Stomach smooth muscle (tissue), 2 donors: ENCODE data around the gene IL19.
"Not testable (repeated sequence)": the region's sequence is repeated elsewhere in the genome, so short reads cannot be mapped to it uniquely, and the experiment has no call there.

Experiments used
- H3K27ac ChIP-seq: one replicate; pipeline ENCODE4 v1.7.0; 2013; ENCODE audit warnings: mild to moderate bottlenecking, low read length, inconsistent platforms
- H3K27me3 ChIP-seq, 2 donors: one replicate each; pipeline ENCODE4 v1.7.0; 2013; ENCODE audit warnings: low read length in 2 of 2; ENCODE audit not compliant: insufficient read depth in 2 of 2, control insufficient read depth in 1 of 2
- H3K36me3 ChIP-seq, 2 donors: one replicate each; pipeline ENCODE4 v1.7.0; 2013; ENCODE audit warnings: low read length in 2 of 2; ENCODE audit not compliant: control insufficient read depth in 2 of 2, insufficient read depth in 2 of 2
- H3K4me1 ChIP-seq: one replicate; pipeline ENCODE4 v1.7.0; 2013; ENCODE audit warnings: low read length; ENCODE audit not compliant: control insufficient read depth, insufficient read depth
- H3K4me3 ChIP-seq, 2 donors: one replicate each; pipeline ENCODE4 v1.7.0; 2013; ENCODE audit warnings: low read length in 2 of 2
- H3K9ac ChIP-seq, 2 donors: one replicate each; pipeline ENCODE4 v1.7.0; 2013; ENCODE audit warnings: low read length in 2 of 2, mild to moderate bottlenecking in 1 of 2
- H3K9me3 ChIP-seq, 2 donors: one replicate each; pipeline ENCODE4 v1.7.0; 2013; ENCODE audit warnings: low read length in 2 of 2; ENCODE audit not compliant: control insufficient read depth in 2 of 2
- donor health status: healthy.
- donor health status: Pancreatic carcinoma.

Gene IL19

DNA sequence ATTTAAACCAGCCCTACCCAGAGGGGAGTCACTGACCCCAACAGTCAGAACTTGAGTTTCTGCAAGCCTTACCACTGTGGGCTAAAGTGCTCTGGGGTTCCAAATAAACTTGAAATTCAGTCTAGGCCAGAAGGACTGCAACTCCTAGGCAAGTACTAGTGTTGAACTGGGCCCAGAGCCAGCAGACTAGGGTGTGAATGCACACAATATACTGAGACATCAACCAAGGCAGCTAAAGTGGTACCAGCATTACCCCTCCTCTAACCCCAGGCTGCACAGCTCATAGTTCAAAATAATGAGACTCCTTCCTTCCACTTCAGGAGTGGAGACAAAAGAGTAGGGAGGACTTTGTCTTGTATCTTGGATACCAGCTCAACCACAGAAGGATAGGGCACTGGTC, 75.9 kb downstream of the IL19 start:
- H3K4me1 ChIP-seq = no peaks in the 10 kb centered on the region
- H3K36me3 ChIP-seq = no peaks in the 10 kb centered on the region
- no peak overlapping the region for H3K4me3 ChIP-seq
- H3K9me3 ChIP-seq = no peaks in the 10 kb centered on the region
- H3K27me3 ChIP-seq = peaks cover 0 to 2% of the 10 kb centered on the region in 2 donors
- no peak overlapping the region for H3K27ac ChIP-seq
- H3K9ac ChIP-seq = no peak overlapping the region

DNA sequence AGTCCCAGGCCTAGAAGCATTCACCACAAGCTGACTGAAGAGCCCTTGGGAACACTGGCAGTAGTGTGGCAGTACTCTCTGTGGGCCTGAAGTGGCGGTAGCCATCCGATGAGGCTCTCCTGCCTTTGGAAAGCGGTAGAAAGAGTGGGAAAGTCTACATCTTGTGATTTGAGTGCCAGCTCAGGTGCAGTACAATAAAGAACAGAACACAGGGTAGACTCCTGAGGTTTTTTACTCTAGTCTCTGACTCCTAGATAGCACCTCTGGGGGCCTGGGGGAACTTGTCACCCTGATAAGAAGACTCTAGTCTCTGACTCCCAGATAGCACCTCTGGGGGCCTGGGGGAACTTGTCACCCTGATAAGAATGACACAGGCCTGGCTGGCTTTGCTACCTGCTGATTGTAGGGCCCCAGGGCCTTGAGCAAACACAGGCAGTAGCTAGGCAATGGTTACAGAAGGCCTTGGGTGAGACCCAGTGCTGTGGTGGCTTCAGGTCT, 76.8 kb downstream of the IL19 start:
- no peak overlapping the region for H3K4me3 ChIP-seq
- H3K27me3 ChIP-seq = peaks cover 0 to 2% of the 10 kb centered on the region in 2 donors
- no peaks in the 10 kb centered on the region for H3K4me1 ChIP-seq
- H3K27ac ChIP-seq = no peak overlapping the region
- no peaks in the 10 kb centered on the region for H3K36me3 ChIP-seq
- H3K9ac ChIP-seq = no peak overlapping the region
- H3K9me3 ChIP-seq = no peaks in the 10 kb centered on the region

DNA sequence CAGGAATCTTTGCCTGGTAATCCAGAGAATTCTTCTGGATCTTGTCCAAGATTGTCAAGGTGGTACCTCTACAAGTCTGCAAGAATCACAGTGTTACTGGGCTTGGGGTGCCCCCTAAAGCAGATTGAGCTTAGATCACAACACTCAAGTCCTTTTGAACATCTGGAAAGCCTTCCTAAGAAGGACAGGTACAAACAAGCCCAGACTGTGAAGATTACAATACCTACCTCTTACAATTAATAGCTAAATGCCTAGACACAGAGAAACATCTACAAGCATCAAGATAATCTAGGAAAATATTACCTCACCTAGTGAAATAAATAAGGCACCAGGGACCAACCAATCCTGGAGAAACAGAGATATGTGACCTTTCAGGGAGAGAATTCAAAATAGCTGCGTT, 77.4 kb downstream of the IL19 start:
- Histone ChIP-seq H3K4me3 (no peak overlapping the region), H3K9me3 (no peaks in the 10 kb centered on the region), H3K4me1 (no peaks in the 10 kb centered on the region), H3K27ac (no peak overlapping the region), H3K36me3 (no peaks in the 10 kb centered on the region), H3K27me3 (peaks cover 0 to 2% of the 10 kb centered on the region in 2 donors), H3K9ac (no peak overlapping the region)

DNA sequence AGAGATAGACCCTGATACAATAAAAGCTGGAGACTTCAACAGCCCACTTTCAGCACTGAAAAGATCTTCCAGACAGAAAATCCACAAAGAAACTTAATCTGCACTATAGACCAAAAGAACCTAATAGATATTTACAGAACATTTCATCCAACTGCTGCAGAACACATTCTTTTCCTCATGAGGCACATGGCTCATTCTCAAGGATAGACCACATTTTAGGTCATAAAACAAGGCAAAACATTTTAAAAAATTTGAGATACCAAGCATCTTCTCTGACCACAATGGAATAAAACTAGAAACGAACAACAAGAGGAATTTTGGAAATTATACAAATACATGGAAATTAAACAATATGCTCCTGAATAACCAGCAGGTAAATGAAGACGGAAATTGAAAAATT, 79.8 kb downstream of the IL19 start:
- Histone ChIP-seq H3K27ac (no peak overlapping the region), H3K4me1 (no peaks in the 10 kb centered on the region), H3K4me3 (no peak overlapping the region)

DNA sequence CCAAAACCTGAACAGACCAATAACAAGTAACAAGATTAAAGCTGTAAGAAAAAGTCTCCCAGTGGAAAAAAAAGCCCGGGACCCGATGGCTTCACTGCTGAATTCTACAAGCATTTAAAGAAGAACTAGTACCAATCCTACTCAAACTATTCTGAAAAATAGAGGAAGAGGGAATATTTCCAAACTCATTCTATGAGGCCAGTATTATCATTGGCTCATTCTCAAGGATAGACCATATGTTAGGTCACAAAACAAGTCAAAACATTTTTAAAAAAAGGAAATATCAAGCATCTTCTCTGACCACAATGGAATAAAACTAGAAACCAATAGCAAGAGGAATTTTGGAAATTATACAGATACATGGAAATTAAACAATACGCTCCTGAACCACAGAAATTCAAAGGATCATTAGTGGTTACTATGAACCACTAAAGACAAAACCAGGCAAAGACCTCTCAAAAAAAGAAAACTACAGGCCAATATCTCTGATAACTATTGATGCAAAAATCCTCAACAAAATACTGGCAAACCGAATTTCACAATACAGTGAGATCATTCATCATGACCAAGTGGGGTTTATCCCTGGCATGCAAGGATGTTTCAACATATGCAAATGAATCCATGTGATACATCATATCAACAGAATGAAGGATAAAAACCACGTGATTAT, 80.9 kb downstream of the IL19 start:
- H3K27ac ChIP-seq = no peak overlapping the region
- H3K4me3 ChIP-seq = no peak overlapping the region
- no peak overlapping the region for H3K9ac ChIP-seq
- H3K4me1 ChIP-seq = no peaks in the 10 kb centered on the region
- no peaks in the 10 kb centered on the region for H3K27me3 ChIP-seq
- no peaks in the 10 kb centered on the region for H3K36me3 ChIP-seq
- H3K9me3 ChIP-seq = no peaks in the 10 kb centered on the region

More for the DNA sequence above, 79.8 kb downstream of the IL19 start:
- Histone ChIP-seq H3K27me3 (no peaks in the 10 kb centered on the region), H3K36me3 (no peaks in the 10 kb centered on the region), H3K9me3 (no peaks in the 10 kb centered on the region), H3K9ac (no peak overlapping the region)

DNA sequence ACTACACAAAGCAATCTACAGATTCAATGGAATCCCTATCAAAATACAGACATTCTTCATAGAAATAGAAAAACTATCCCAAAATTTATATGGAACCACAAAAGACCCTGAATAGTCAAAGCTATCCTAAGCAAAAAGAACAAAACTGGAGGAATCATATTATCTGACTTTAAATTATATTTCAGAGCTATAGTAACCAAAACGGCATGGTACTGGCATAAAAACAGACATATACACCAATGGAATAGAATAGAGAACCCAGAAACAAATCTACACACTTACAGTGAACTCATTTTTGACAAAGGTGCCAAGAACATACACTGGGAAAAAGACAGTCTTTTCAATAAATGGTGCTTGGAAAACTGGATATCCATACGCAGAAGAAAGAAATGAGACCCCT, 82.1 kb downstream of the IL19 start:
- not testable (repeated sequence) for H3K36me3 ChIP-seq, H3K4me1 ChIP-seq, H3K27me3 ChIP-seq, H3K4me3 ChIP-seq, H3K9me3 ChIP-seq, H3K9ac ChIP-seq, H3K27ac ChIP-seq

DNA sequence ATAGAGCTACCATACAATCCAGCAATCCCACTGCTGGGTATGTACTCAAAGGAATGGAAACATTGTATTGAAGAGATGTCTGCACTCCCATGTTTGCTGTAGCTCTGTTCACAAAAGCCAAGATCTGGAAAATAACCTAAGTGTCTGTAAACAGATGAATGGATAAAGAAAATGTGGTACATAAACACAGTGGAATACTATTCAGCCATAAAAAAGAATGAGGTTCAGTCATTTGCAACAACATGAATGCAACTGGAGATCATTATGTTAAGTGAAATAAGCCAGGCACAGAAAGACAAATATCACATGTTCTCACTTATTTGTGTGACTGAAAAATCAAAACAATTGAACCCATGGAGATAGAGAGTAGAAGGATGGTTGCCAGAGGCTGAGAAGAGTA, 83.1 kb downstream of the IL19 start:
- not testable (repeated sequence) for H3K4me3 ChIP-seq, H3K4me1 ChIP-seq, H3K36me3 ChIP-seq, H3K27me3 ChIP-seq, H3K27ac ChIP-seq, H3K9ac ChIP-seq, H3K9me3 ChIP-seq

DNA sequence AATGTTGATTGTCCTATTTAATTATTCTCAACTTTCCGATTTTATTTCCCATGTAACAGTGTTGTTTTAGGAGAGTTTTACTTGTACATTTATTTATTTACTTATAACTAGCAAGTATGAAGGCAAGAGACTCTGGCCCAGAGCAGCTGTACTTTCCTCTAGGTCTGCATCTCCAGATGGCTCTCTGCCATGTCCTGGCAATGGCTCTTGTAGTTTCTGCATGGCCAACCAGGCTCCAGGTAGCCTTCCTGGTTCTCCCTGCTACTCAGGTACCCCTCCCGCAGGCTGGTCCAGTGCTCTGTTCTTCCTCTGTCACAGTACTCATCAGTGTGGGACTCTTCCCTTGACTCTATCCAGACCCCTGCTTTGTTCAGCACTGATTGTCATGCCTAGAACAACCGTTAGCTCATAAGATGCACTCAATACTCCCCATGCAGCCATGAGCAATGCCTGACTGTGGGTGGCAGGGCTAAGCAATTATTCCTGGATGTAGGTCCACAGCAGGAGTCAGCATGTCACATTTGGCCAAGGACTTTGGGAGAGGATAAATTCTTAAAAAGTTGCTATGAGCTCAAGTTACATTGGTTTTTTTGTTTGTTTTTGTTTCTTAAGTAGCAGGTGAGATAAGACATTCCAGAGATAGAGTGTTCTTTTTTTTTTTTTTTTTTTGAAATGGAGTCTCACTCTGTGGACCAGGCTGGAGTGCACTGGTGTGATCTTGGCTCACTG, 84.0 kb downstream of the IL19 start:
- Histone ChIP-seq H3K9ac (no peak overlapping the region), H3K9me3 (no peaks in the 10 kb centered on the region), H3K4me3 (no peak overlapping the region), H3K27me3 (peaks cover 0 to 5% of the 10 kb centered on the region in 2 donors), H3K27ac (no peak overlapping the region), H3K36me3 (no peaks in the 10 kb centered on the region), H3K4me1 (no peaks in the 10 kb centered on the region)

DNA sequence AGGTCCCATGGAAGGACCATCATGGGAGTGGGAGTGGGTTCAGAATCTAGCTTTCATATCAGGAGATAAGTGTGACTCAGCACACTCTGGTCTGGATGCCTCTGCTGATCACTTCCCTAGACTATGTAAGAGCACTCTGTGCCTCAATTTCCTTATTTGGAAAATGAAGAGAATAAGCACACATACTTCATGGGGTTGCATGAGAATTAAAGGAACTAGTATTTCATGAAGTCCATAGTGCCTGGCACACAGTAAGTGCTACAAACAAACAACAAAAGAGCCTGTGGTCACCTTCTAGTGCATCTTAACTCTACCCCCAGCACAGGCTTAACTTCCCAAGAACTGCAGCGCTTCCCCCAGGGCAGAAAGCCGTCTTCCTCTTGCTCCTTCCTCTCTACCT, 85.3 kb downstream of the IL19 start:
- H3K36me3 ChIP-seq = no peaks in the 10 kb centered on the region
- no peak overlapping the region for H3K27ac ChIP-seq
- no peak overlapping the region for H3K9ac ChIP-seq
- peaks cover 0 to 5% of the 10 kb centered on the region in 2 donors for H3K27me3 ChIP-seq
- no peaks in the 10 kb centered on the region for H3K9me3 ChIP-seq
- no peak overlapping the region for H3K4me3 ChIP-seq
- no peaks in the 10 kb centered on the region for H3K4me1 ChIP-seq

DNA sequence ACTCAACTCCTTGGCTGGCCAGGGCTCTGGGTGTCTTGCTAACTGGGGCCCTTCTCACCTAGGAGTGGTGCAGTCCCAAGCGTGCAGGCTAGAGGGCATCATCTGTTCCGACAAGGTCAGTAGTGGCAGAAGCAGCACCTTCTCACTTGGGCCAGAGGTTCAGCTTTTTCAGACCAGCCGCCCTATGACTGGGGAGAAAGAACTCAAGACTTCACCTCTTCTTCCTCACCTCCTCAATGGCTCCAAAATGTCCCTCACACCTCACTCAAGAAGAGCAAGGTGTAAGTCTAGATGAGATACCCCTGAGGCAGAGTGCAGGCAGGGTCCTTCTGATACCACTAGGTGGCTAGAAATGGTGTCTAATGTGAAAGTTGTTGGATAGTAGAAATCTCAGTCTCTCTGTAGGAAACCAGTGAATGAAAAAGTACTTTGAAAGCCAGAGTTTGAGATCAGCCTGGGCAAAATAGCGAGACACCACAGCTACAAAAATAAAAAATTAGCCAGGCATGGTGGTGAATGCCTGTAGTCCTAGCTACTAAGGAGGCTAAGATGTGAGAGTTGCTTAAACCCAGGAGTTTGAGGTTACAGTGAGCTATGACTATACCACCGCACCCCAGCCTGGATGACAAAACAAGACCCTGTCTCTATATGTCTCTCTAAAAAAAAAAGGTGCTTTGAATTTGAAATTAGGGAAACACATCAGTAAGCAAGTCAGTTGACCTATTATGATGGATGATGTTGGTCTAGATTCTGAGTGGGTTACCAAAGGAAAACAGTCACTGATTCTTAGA, 86.3 kb downstream of the IL19 start:
- no peaks in the 10 kb centered on the region for H3K36me3 ChIP-seq
- no peak overlapping the region for H3K27ac ChIP-seq
- H3K4me3 ChIP-seq = no peak overlapping the region
- H3K27me3 ChIP-seq = peaks cover 3 to 5% of the 10 kb centered on the region in 2 donors
- H3K9ac ChIP-seq = no peak overlapping the region
- H3K4me1 ChIP-seq = no peaks in the 10 kb centered on the region
- no peaks in the 10 kb centered on the region for H3K9me3 ChIP-seq
